Mononuclear cell (primary cell): Measurements from ENCODE around the gene TIMM21. TPM values are rescaled to one million over a fixed set of nuclear protein-coding genes. Genes with fewer than 3 reads are reported as not detected.

Source experiments
- H3K27me3 ChIP-seq: 2 replicates; pipeline ENCODE4 v1.6.0; 2011; ENCODE audit warnings: low read length, control low read depth; ENCODE audit not compliant: insufficient read depth
- H3K4me1 ChIP-seq: 2 replicates; pipeline ENCODE4 v1.5.1; 2011; ENCODE audit warnings: mild to moderate bottlenecking, low read length, control low read depth; ENCODE audit not compliant: insufficient read depth
- H3K4me3 ChIP-seq: 2 replicates; pipeline ENCODE4 v1.5.1; 2011; ENCODE audit warnings: mild to moderate bottlenecking, low read length, moderate library complexity
- H3K9me3 ChIP-seq: 2 replicates; pipeline ENCODE4 v1.5.1; 2011; ENCODE audit warnings: low read depth, mild to moderate bottlenecking, control low read depth, low read length
- total RNA-seq: library from RNA; depleted of rRNA; stranded (reverse); fragments of >200 nt; gene quantifications from one replicate; pipeline ENCODE4 v1.2.3, GENCODE V29; 2012

Gene TIMM21
- total RNA-seq, 1 donor: 10.0 TPM

DNA sequence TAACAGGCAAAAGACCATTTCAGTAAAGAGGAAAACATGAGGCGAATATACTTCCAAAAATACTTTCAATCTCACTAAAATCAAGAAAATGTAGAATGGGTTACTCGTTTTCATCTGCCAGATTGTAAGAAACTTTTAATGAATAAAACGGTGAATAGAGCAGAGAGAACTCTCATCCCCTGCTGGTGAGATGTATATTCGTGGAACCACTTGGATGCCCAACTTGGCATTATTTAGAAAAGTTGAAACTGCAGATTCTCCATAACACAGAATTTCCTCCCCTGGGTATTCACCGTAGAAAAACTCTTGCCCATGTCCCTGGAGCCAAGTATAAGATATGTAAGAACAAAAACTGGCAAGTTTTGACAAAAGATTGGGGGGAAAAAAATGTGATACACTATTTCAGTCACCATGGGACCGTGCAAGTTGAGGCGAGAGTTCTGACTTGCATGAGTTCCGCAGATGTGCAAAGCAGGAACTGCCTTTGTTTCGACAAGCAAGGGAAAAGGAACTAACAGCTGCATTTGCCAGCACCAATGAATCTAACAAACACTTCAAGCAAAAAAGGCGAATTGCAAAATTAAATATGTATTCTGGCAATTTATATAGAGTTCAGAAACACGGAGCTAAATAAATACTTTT lies 14.8 kb downstream of the TIMM21 start:
- no peaks in the 10 kb centered on the region for H3K9me3 ChIP-seq
- H3K27me3 ChIP-seq: no peaks in the 10 kb centered on the region
- H3K4me3 ChIP-seq: no peak overlapping the region
- no peaks in the 10 kb centered on the region for H3K4me1 ChIP-seq

DNA sequence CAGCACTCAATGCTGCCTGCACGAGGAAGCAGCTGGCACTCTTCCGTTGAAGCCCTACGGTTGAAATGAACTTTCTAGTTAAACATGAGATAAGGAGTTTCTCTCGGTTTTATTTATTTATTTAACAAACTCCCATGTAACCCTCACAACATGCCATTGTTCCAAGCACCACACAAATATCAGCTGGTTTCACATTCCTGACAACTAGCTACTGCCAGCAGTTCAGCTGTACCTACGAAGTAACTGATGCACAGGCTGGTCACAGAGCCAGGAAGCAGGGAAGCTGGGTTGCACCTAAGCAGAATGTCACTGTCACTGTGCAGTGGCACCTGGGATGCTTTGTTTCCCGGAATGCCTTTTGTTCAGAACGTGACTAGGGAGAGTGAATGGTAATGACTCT lies 18.1 kb downstream of the TIMM21 start:
- Histone ChIP-seq H3K9me3 (no peaks in the 10 kb centered on the region), H3K27me3 (no peaks in the 10 kb centered on the region), H3K4me1 (no peaks in the 10 kb centered on the region), H3K4me3 (no peak overlapping the region)

DNA sequence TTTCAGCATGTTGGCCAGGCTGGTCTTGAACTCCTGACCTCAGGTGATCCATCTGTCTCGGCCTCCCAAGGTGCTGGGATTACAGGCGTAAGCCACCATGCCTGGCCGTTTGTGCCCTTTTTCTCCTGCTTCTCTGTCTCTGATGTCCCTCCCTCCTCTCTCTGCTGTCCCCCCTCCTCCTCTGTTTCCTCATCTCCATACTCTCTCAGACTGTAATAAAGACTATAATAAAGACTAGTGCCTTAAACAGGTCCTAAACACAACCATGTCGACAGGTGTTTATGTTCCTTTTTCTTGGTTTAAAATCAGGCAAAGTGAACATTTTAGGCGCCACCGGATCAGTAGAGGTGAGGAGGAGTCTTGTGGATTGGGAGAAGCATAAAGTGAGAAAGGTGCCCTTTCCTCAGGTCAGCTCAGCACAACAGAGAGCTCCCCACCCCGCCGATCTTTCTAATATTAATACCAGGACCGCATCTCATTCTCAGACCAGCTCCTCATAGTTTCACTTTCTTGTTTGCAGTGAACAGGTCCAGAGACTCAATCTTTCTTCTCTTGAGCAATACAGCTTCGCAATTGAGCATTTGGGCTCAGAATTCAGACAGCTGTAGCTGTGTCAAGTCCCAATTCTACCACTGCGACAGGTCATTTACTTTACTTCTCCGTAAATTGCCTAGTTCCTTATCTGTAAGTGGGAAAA lies 23.7 kb downstream of the TIMM21 start:
- Histone ChIP-seq H3K9me3 (no peaks in the 10 kb centered on the region), H3K4me1 (no peaks in the 10 kb centered on the region), H3K27me3 (no peaks in the 10 kb centered on the region), H3K4me3 (no peak overlapping the region)

DNA sequence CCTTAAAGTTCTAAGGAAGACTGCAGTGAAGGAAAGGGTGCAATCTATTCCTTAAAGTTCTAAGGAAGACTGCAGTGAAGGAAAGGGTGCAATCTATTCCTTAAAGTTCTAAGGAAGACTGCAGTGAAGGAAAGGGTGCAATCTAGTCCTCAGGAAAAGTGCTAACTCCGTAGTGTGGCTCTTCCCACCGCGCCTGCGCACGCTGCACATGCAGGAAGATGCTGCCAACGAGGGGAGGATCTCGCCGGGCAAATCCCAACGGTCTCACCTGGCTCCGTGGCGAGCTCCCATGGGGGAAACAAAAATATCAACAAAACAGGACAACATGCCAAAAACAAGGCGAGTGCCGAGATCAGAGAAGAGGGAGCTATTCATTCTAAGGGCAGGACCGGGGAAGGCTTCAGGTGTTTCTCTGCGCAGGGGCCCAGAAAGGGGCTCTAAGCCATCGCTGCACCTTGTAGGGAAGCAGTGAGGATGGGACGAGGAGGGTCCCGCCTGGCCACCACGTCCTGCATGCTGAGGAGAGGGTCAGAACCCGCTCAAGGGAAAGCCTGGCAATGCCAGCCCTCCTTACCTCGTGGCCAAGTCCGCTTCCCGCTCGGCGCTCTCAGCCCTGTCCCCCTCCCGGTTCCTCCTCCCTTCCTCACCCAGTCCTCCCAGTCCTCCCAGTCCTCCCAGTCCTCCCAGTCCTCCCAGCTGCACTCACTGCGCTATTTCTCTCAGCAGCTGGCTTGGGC lies 24.5 kb downstream of the TIMM21 start:
- H3K4me1 ChIP-seq: no peaks in the 10 kb centered on the region
- H3K4me3 ChIP-seq: no peak overlapping the region
- H3K27me3 ChIP-seq: no peaks in the 10 kb centered on the region
- no peaks in the 10 kb centered on the region for H3K9me3 ChIP-seq

DNA sequence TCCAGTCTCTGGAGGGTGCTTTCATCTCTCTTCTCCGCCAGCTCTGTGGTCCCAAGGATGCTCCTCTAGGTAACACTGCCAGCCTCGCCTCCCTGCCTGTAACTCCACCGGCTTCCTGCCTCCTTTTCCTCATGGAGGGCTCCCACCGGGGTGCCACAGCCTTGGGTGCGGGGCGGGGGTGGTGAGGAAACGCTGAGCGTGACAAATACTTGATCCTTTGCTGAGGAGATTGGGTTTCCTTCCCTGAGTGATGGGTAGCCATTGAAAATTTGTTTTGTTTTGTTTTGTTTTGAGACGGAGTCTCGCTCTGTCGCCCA lies 25.1 kb downstream of the TIMM21 start:
- no peak overlapping the region for H3K4me3 ChIP-seq
- H3K9me3 ChIP-seq: no peaks in the 10 kb centered on the region
- H3K4me1 ChIP-seq: no peaks in the 10 kb centered on the region
- H3K27me3 ChIP-seq: no peaks in the 10 kb centered on the region

DNA sequence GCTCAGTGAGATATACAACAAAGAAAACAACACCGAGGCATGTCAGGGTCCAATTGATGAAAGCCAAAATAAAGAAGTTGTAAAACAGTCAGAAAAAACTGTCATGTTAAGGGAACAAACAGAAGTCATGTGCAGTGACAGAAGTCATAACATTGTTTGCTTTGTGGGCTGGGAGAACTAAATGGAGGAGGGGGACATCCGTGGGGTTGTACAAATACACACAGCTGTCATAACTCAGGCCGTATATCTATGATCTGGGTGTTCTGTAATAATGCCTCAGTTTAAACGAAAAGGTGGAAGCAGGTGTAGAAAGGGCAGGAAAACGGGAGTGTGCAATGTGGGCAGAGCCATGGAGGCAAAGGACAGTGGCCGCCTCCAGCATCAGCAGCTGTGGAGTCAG lies 27.3 kb downstream of the TIMM21 start:
- H3K4me3 ChIP-seq: no peak overlapping the region
- H3K4me1 ChIP-seq: no peaks in the 10 kb centered on the region
- no peaks in the 10 kb centered on the region for H3K27me3 ChIP-seq
- H3K9me3 ChIP-seq: no peaks in the 10 kb centered on the region

DNA sequence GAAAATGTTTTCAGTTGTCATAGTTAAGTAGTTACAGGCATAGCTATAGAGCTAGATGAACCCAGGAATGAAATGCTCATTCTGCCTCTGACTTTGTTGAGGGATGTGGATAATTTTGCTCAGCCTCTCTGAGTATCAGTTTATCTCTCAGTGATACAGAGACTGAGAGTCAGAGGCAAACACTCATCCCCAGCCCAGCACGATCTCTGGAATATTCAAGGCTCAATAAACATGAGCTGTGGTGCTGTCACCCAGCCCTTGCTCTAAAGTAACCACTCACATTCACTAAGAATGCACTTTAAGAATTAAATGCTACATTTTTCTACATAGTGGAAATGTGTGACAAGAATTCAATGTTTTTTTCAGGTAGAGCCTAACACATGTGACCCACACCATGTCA lies 30.6 kb downstream of the TIMM21 start:
- Histone ChIP-seq H3K4me3 (no peak overlapping the region), H3K4me1 (no peaks in the 10 kb centered on the region), H3K9me3 (no peaks in the 10 kb centered on the region), H3K27me3 (peaks cover 3% of the 10 kb centered on the region)

DNA sequence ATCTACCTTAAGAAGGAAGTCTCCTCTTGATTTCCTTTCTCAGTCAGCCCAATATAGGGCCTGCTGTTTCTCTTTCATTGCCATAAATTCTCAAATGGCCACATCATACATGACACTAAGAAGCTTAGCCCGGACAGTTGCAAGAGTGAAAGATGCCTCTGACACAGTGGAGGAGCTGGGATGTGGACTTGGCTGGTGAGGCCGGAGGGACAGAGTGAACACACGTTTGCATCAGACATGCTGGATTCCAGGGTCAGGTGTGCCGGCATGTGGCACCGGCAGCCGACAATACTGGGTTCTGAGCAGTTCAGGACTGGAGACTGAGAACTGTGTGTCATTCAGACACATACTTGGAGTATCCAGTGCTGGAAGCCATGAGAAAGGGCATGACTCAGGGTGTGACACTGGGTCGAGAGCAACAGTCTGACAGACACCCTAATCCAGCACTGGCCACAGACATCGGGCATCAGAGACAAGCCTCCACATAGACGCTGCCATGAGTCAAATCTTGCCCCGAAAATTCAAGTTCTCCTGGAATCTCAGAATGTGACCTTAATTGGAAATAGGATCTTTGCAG lies 31.4 kb downstream of the TIMM21 start:
- Histone ChIP-seq H3K4me1 (no peaks in the 10 kb centered on the region), H3K27me3 (peaks cover 3% of the 10 kb centered on the region), H3K9me3 (no peaks in the 10 kb centered on the region), H3K4me3 (no peak overlapping the region)

DNA sequence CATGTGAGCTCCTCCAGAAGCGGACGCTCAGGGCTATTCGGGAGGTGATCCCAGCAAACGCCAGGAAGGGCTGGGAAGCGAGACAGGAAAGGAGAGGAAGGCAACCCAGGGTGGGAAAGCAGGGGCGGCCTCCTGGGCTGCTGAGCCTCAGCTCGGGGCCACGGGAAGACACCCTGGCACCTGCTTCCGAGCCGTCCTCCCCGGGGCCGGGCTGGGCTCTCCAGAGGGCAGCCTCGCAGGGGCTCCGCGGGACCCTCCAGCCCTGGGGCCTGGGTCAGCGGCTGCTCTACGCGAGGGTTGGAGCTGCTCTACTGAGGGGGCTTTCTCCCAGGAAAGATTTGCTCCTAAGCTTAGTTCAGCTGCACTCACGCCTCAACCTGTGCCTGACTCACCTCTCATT lies 34.0 kb downstream of the TIMM21 start:
- Histone ChIP-seq H3K4me3 (no peak overlapping the region), H3K9me3 (no peaks in the 10 kb centered on the region), H3K4me1 (no peaks in the 10 kb centered on the region), H3K27me3 (peaks cover 3% of the 10 kb centered on the region)

DNA sequence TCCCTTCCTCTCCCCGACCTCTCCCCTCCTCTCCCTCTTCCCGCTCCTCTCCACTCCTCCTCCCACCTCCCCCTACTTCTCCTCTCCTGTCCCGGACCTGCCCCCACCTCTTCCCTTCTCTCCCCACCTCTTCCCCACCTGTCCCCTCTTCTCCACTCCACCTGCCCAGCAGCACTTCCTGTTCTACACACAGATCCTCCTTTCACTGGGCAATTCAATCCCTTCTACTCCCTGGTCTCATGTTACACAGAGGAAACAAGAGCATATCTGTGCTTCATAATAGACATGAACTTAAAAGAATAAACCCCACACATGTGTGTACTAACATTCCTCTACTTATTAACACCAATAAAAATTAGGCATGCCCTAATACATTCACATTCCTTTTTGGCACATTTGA lies 34.8 kb downstream of the TIMM21 start:
- no peak overlapping the region for H3K4me3 ChIP-seq
- H3K9me3 ChIP-seq: no peaks in the 10 kb centered on the region
- H3K4me1 ChIP-seq: no peaks in the 10 kb centered on the region
- H3K27me3 ChIP-seq: peaks cover 3% of the 10 kb centered on the region

DNA sequence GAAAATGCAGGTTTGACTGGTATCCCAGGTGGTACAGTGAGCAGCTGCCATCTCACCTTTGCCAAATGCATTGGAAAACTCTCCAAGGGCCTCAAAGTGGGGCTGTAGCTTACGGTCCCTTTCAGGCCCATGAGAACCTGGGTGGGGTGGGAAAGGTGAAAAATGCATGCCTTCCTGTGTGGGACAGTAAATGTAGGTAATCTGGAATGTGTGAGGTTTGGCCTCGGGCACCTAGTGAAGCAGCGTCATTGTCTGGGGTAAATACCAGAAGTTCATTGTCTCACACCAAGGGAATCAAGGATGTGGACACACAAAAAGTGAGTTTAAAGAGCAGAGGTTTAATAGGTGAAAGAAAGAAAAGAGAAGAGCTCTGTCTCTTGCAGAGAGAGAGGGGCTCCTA lies 36.6 kb downstream of the TIMM21 start:
- Histone ChIP-seq H3K27me3 (peaks cover 3% of the 10 kb centered on the region), H3K4me1 (no peaks in the 10 kb centered on the region), H3K4me3 (no peak overlapping the region), H3K9me3 (no peaks in the 10 kb centered on the region)

DNA sequence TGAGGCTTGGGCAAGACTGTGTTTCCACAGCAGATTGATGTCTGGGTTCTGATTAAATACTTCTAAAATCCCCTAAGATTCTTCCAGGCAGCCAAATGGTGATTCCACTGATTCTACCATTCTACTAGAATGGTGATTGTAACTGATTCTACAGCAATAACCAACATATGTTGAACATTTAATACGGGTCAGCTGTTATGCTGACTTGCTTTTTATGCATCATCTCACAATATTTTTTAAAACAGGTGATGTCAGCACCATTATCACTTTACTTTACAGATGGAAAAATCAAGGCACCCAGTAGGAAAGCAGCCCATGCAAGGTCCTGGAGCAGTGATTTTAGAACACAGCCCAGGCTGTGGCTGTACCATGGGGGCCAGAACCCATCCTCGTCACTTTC lies 37.5 kb downstream of the TIMM21 start:
- H3K4me1 ChIP-seq: no peaks in the 10 kb centered on the region

DNA sequence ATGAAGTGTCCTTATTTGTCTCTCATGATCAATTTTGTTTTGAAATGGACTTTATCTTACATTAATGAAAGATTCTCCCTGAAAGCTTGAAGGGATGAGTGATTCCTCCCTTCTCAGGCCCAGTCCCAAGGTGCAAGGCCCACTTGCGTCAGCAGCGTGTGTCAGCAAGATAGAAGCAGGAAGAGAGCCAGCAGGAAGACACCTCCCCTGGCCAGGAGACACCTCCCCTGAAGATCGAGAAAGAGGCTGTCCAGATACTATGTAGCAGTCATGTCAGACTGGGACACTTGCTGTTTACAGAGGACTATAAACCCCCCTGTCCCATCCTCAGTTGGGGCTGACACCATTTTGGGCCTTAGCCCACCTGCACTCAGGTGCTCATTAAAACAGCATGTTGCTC lies 38.3 kb downstream of the TIMM21 start:
- H3K27me3 ChIP-seq: peaks cover 3% of the 10 kb centered on the region
- no peaks in the 10 kb centered on the region for H3K4me1 ChIP-seq
- no peak overlapping the region for H3K4me3 ChIP-seq
- no peaks in the 10 kb centered on the region for H3K9me3 ChIP-seq

More for the DNA sequence above, 37.5 kb downstream of the TIMM21 start:
- no peaks in the 10 kb centered on the region for H3K9me3 ChIP-seq
- no peak overlapping the region for H3K4me3 ChIP-seq
- peaks cover 3% of the 10 kb centered on the region for H3K27me3 ChIP-seq

DNA sequence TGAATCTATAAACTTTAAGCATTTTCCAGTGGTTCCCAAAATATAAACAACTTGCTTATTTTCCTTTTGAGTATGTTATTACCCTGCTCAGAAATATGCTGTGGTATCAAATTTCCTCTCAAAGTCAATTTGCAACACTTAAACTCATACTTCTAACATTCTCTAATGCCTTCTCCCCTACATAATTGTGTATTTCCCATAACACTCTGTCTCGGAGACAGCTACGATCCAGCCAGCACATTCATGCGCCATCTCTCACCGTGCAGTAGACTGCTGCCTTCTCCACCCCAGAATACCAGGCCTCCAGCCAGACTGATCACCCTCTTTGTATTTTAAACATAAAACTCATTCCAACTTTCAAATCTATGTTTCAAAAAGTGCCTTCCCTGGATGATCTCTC lies 41.8 kb downstream of the TIMM21 start:
- Histone ChIP-seq H3K27me3 (no peaks in the 10 kb centered on the region), H3K9me3 (no peaks in the 10 kb centered on the region), H3K4me3 (no peak overlapping the region), H3K4me1 (no peaks in the 10 kb centered on the region)

DNA sequence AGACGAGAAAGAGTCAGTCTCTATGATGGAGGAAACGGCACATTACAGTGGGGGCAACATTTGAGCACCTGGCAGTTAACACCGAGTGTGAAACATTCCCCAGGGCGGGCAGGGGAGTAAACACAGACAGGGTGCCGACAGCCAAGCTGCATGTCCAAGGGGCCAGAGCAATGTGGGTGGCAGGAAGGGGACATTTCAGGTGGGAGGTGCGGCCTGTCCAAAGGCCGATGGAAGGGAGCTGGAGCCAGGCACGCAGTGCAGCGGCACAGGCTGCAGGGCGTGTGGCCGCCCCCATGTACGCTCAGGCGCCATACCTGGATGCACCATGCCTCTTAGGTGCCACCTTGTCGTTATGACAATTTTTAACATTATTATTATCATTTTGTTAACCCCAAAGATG lies 43.3 kb downstream of the TIMM21 start:
- Histone ChIP-seq H3K4me1 (no peaks in the 10 kb centered on the region), H3K9me3 (no peaks in the 10 kb centered on the region), H3K4me3 (no peak overlapping the region), H3K27me3 (no peaks in the 10 kb centered on the region)
